HL-60 (cell line): ENCODE data around the gene MAP2K4.
A peak's percentile ranks its signal among the peaks of the same experiment; 100 is the strongest.

Experiments used
- DNase-seq, 2 experiments: peaks; one replicate each; pipeline ENCODE4 v3.0.0-alpha.2; 2010 to 2020; ENCODE audit warnings: low read depth in 1 of 2, low spot score in 1 of 2
- H3K27ac ChIP-seq: fragments of 250-450 bp; sonication (Bioruptor Pico); replicated peaks from 2 replicates; pipeline ENCODE4 v1.5.1; 2020; ENCODE audit warnings: mild to moderate bottlenecking, moderate library complexity
- H3K27me3 ChIP-seq: fragments of 250-450 bp; sonication (Bioruptor Pico); 2 replicates; pipeline ENCODE4 v1.5.1; 2021; ENCODE audit warnings: mild to moderate bottlenecking, moderate library complexity; ENCODE audit not compliant: insufficient read depth, poor library complexity, severe bottlenecking
- H3K4me3 ChIP-seq: replicated peaks from 2 replicates; pipeline ENCODE4 v1.5.1; 2011; ENCODE audit warnings: mild to moderate bottlenecking, control low read depth, low read length; ENCODE audit not compliant: insufficient read depth
- CTCF ChIP-seq: IDR thresholded peaks from one replicate; pipeline ENCODE4 v1.5.1; 2011; ENCODE audit warnings: low read length, control low read depth, inconsistent platforms; ENCODE audit not compliant: insufficient read depth
- GABPA ChIP-seq: IDR thresholded peaks from 2 replicates; pipeline ENCODE4 v1.6.1; 2012; ENCODE audit warnings: low read depth
- POLR2AphosphoS5 ChIP-seq: IDR thresholded peaks from 2 replicates; pipeline ENCODE4 v1.6.1; 2012; ENCODE audit warnings: low read depth
- SPI1 ChIP-seq: IDR thresholded peaks from 2 replicates; pipeline ENCODE4 v1.6.1; 2012; ENCODE audit warnings: low read depth, mild to moderate bottlenecking, borderline replicate concordance
- TF ChIP-seq, protein P1 (sequence below): IDR thresholded peaks from 2 replicates; pipeline ENCODE4 v1.6.1; 2012; ENCODE audit warnings: low read depth; ENCODE audit not compliant: insufficient replicate concordance

The MAP2K4 gene

GRCh38 chr17:11990363-11990983, 30.2 kb upstream of the MAP2K4 start:
- no peak overlapping the region for H3K4me3 ChIP-seq
- H3K27ac ChIP-seq: no peak overlapping the region
- TF ChIP-seq GABPA (no peak), POLR2AphosphoS5 (no peak), CTCF (no peak), SPI1 (no peak)
- TF ChIP-seq, protein P1, sequence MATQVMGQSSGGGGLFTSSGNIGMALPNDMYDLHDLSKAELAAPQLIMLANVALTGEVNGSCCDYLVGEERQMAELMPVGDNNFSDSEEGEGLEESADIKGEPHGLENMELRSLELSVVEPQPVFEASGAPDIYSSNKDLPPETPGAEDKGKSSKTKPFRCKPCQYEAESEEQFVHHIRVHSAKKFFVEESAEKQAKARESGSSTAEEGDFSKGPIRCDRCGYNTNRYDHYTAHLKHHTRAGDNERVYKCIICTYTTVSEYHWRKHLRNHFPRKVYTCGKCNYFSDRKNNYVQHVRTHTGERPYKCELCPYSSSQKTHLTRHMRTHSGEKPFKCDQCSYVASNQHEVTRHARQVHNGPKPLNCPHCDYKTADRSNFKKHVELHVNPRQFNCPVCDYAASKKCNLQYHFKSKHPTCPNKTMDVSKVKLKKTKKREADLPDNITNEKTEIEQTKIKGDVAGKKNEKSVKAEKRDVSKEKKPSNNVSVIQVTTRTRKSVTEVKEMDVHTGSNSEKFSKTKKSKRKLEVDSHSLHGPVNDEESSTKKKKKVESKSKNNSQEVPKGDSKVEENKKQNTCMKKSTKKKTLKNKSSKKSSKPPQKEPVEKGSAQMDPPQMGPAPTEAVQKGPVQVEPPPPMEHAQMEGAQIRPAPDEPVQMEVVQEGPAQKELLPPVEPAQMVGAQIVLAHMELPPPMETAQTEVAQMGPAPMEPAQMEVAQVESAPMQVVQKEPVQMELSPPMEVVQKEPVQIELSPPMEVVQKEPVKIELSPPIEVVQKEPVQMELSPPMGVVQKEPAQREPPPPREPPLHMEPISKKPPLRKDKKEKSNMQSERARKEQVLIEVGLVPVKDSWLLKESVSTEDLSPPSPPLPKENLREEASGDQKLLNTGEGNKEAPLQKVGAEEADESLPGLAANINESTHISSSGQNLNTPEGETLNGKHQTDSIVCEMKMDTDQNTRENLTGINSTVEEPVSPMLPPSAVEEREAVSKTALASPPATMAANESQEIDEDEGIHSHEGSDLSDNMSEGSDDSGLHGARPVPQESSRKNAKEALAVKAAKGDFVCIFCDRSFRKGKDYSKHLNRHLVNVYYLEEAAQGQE: no peak
- no peak for DNase-seq
- no peaks in the 10 kb centered on the region for H3K27me3 ChIP-seq

DNA sequence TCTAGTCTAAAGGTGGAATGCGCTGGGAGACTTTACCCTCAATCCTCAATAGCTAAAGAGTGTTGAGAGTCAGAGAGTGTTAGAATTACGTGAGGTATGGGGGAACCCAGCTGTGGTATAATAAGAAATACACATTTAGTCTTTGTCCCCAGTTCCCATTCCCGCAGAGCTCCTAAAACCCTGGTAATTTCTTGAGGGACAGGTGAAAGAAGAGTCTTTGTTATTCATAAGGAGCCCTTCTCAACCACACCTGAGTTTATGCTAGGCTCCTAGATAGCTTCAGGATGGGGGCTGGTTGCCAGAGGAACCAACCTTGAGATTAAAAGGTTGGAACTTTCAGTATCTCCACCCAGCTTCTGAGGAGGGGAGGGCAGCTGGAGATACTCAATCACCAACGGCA, 29.2 kb upstream of the MAP2K4 start:
- no peak overlapping the region for H3K27ac ChIP-seq
- no peak for DNase-seq
- TF ChIP-seq POLR2AphosphoS5: no peak
- TF ChIP-seq SPI1: no peak
- TF ChIP-seq, protein P1: no peak
- no peak for TF ChIP-seq GABPA
- no peak for TF ChIP-seq CTCF
- no peaks in the 10 kb centered on the region for H3K27me3 ChIP-seq
- H3K4me3 ChIP-seq: no peak overlapping the region

DNA sequence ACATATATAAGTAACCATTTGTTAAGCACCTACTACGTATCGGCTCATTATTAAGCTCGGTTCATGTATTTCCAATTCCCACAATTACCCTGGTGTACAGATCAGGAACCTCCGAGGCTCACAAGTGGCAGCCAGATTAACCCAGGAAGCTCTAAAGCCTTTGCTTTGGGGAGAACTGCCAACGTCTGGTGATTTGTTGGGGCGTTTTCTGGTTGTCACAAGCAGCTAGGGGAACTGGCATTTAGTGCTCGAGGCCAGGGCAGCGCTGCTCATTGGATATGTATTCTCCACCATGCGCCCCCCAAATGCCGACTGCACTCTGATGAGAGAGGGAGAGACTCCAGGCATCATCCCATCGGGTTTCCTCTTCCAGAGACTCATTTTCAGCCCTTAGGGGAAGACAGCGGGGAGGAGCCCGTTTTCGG, 23.9 kb upstream of the MAP2K4 start:
- Histone ChIP-seq H3K4me3 (peak overlapping the region; percentile 64), H3K27ac (peak overlapping the region; percentile 90), H3K27me3 (no peaks in the 10 kb centered on the region)
- TF ChIP-seq POLR2AphosphoS5 (no peak), GABPA (no peak), CTCF (no peak), SPI1 (no peak)
- TF ChIP-seq, protein P1: no peak
- peak in 1 of 2 experiments; percentile 58 for DNase-seq
